Sigmoid colon (tissue), 7 donors: Measurements from ENCODE around the gene GEMIN2. TPM values are rescaled to one million over a fixed set of nuclear protein-coding genes. Genes with fewer than 3 reads are reported as not detected.

ENCODE experiments used
- polyA plus RNA-seq, 3 donors: library from polyadenylated mRNA; stranded (reverse); fragments of 200-250 nt; gene quantifications; one replicate each; pipeline ENCODE4 v1.2.3, GENCODE V29; 2013
- small RNA-seq, 3 donors: library from RNA; depleted of rRNA; stranded (forward); fragments of <200 nt; gene quantifications; one replicate each; pipeline ENCODE3, GENCODE V24; 2016
- total RNA-seq, 4 donors: library from RNA; depleted of rRNA; stranded (reverse); fragments of >200 nt; gene quantifications; one replicate each; pipeline ENCODE4 v1.1.0, GENCODE V29; 2016
- donor health status: healthy with polysubstance abuse.
- donor health status: Bipolar disorder and iron deficiency.
- donor health status: healthy.

The GEMIN2 gene
- total and polyA plus RNA-seq, 7 donors: 8.0 to 27.8 (median 12.2) TPM

Small RNA genes within 50 kb of the gene (small RNA-seq; reads per million reads assigned to genes)
- 0 reads per million in 3 donors for gene AL109628.1

Other genes starting within 250 kb of the GEMIN2 start
- 100 to 1,000 TPM; 118 to 235 (median 176) TPM for gene SEC23A, start 11.1 kb upstream of the GEMIN2 start, total RNA-seq
- 10 to 100 TPM; 25.2 to 53.9 (median 28.7) TPM for gene SEC23A, start 11.1 kb upstream of the GEMIN2 start, polyA plus RNA-seq
- gene TRAPPC6B, start 56.0 kb downstream of the GEMIN2 start, total RNA-seq: 10 to 100 TPM; 27.3 to 31.7 (median 30.9) TPM
- gene TRAPPC6B, start 56.0 kb downstream of the GEMIN2 start, polyA plus RNA-seq: 10 to 100 TPM; 12.0 to 12.9 (median 12.6) TPM
- gene PNN, start 60.9 kb downstream of the GEMIN2 start, total RNA-seq: 10 to 100 TPM; 36.4 to 65.9 (median 38.7) TPM
- gene PNN, start 60.9 kb downstream of the GEMIN2 start, polyA plus RNA-seq: 10 to 100 TPM; 12.0 to 43.2 (median 15.6) TPM
- gene MIA2, start 119.6 kb downstream of the GEMIN2 start, total RNA-seq: 10 to 100 TPM; 12.8 to 18.1 (median 13.8) TPM
- gene MIA2, start 119.6 kb downstream of the GEMIN2 start, polyA plus RNA-seq: 10 to 100 TPM; 22.2 to 33.9 (median 31.0) TPM